B cell (primary cell): ENCODE measurements around the gene RCC2. TPM values are rescaled to one million over a fixed set of nuclear protein-coding genes. Genes with fewer than 3 reads are reported as not detected.

Source experiments
- ATAC-seq: fragments of 200-7000 bp; cut with Tn5 transposase; one replicate; pipeline ENCODE4 v1.10.0; 2021; ENCODE audit warnings: low read depth, mild to moderate bottlenecking, moderate number of reproducible peaks, moderate library complexity
- CTCF ChIA-PET: fragments of 350-600 bp; sonication (Branson Sonifier 250); formaldehyde crosslinking; loops from one replicate; lab custom pipeline; 2021; ENCODE audit warnings: antibody characterized with exemption, inconsistent platforms; lab: Charles Lee
- POLR2A ChIA-PET: fragments of 350-600 bp; sonication (Branson Sonifier 250); formaldehyde crosslinking; loops from one replicate; lab custom pipeline; 2021; ENCODE audit warnings: antibody characterized with exemption; lab: Charles Lee
- DNase-seq: peaks from one replicate; pipeline ENCODE4 v3.0.0; 2013
- H2AFZ ChIP-seq: 2 replicates; pipeline ENCODE4 v1.6.1; 2012; ENCODE audit warnings: mild to moderate bottlenecking, low read depth, low read length; ENCODE audit not compliant: insufficient read depth, poor library complexity, severe bottlenecking
- H3K27ac ChIP-seq, 2 donors: 1 replicate in 1 of 2; 2 replicates in 1 of 2; pipeline ENCODE4 v1.5.1; 2012 to 2013; ENCODE audit warnings: low read length in 2 of 2, mild to moderate bottlenecking in 2 of 2, moderate library complexity in 1 of 2
- H3K27me3 ChIP-seq, 4 experiments: fragments of 200-600 bp in 1 of 4; sonication (generic) in 1 of 4; replicated peaks in 1 of 4; 1 replicate in 2 of 4; 2 replicates in 2 of 4; pipeline versions ENCODE4 v1.6.1 to v1.7.0; 2013 to 2016; ENCODE audit warnings: low read length in 3 of 4, mild to moderate bottlenecking in 2 of 4, mixed read lengths in 1 of 4, moderate library complexity in 1 of 4; ENCODE audit not compliant: insufficient read depth in 4 of 4, control insufficient read depth in 3 of 4; ENCODE audit errors: control extremely low read depth in 1 of 4
- H3K36me3 ChIP-seq, 2 experiments: replicated peaks in 1 of 2; 1 replicate in 1 of 2; 2 replicates in 1 of 2; pipeline versions ENCODE4 v1.6.1 to v1.7.1; 2013; ENCODE audit warnings: low read length in 1 of 2; ENCODE audit not compliant: insufficient read depth in 2 of 2, control insufficient read depth in 1 of 2; ENCODE audit errors: control extremely low read depth in 1 of 2, extremely low read depth in 1 of 2
- H3K4me1 ChIP-seq, 2 donors: fragments of 200-600 bp in 1 of 2; sonication (generic) in 1 of 2; 1 replicate in 1 of 2; 2 replicates in 1 of 2; pipeline versions ENCODE4 v1.5.1 to v1.6.1; 2013 to 2017; ENCODE audit warnings: low read length in 2 of 2; ENCODE audit not compliant: control insufficient read depth in 2 of 2, insufficient read depth in 2 of 2
- H3K4me2 ChIP-seq: replicated peaks from 2 replicates; pipeline ENCODE3; 2012; ENCODE audit warnings: mild to moderate bottlenecking, low read depth, low read length; ENCODE audit not compliant: poor library complexity, severe bottlenecking
- H3K4me3 ChIP-seq, 5 experiments: fragments of 200-600 bp in 1 of 5; sonication (generic) in 1 of 5; 1 replicate in 3 of 5; 2 replicates in 2 of 5; pipeline versions ENCODE4 v1.5.1 to v1.7.0; 2011 to 2016; ENCODE audit warnings: low read length in 4 of 5, mild to moderate bottlenecking in 4 of 5, low read depth in 2 of 5, control low read depth in 1 of 5, moderate library complexity in 1 of 5; ENCODE audit not compliant: insufficient read depth in 1 of 5; ENCODE audit errors: control extremely low read depth in 1 of 5, extremely low read depth in 1 of 5
- H3K79me2 ChIP-seq: fragments of 200-600 bp; sonication (generic); one replicate; pipeline ENCODE4 v1.6.0; 2016; ENCODE audit warnings: low read length; ENCODE audit not compliant: control insufficient read depth, insufficient read depth
- H3K9ac ChIP-seq: fragments of 200-600 bp; sonication (generic); 2 replicates; pipeline ENCODE4 v1.6.1; 2017; ENCODE audit warnings: mild to moderate bottlenecking, low read length, moderate library complexity
- H3K9me3 ChIP-seq, 3 donors: one replicate each; pipeline versions ENCODE4 v1.6.1 to v1.7.1; 2013; ENCODE audit warnings: low read length in 2 of 3; ENCODE audit not compliant: control insufficient read depth in 2 of 3, insufficient read depth in 1 of 3; ENCODE audit errors: control extremely low read depth in 1 of 3
- H4K20me1 ChIP-seq: 2 replicates; pipeline ENCODE4 v1.6.0; 2012; ENCODE audit warnings: mild to moderate bottlenecking, low read length; ENCODE audit not compliant: insufficient read depth, control insufficient read depth, poor library complexity, severe bottlenecking
- H3K27ac Mint-ChIP-seq: one replicate; pipeline ENCODE4 v1.8.0; 2021; ENCODE audit warnings: mixed read lengths
- H3K27me3 Mint-ChIP-seq: one replicate; pipeline ENCODE4 v1.8.0; 2021; ENCODE audit warnings: mixed read lengths
- H3K4me1 Mint-ChIP-seq: one replicate; pipeline ENCODE4 v1.8.0; 2021; ENCODE audit warnings: mixed read lengths
- H3K4me3 Mint-ChIP-seq: one replicate; pipeline ENCODE4 v1.8.0; 2021; ENCODE audit warnings: mixed read lengths
- H3K9me3 Mint-ChIP-seq: one replicate; pipeline ENCODE4 v1.8.0; 2022; ENCODE audit warnings: mixed read lengths; ENCODE audit not compliant: insufficient read depth
- EZH2 ChIP-seq: IDR thresholded peaks from 2 replicates; pipeline ENCODE4 v1.6.1; 2012; ENCODE audit warnings: borderline replicate concordance, low read depth, mild to moderate bottlenecking, moderate library complexity, low read length; ENCODE audit not compliant: insufficient read depth, poor library complexity, severe bottlenecking
- WGBS: methylation state at CpG from one replicate; pipeline ENCODE4 v1.1.5; 2013; ENCODE audit warnings: missing lambda C conversion rate; ENCODE audit not compliant: insufficient coverage; 5-methylcytosine and 5-hydroxymethylcytosine counted together
- intact Hi-C: fragments of 100-400 bp; cut with micrococcal nuclease; formaldehyde crosslinking; loops from one replicate; pipeline ENCODE4 v1.10.0; 2022
- polyA plus RNA-seq: library from polyadenylated mRNA; depleted of rRNA; stranded (reverse); fragments of >200 nt; gene quantifications from 2 replicates; pipeline ENCODE4 v1.2.3, GENCODE V29; 2012
- total RNA-seq, 2 donors: library from RNA; stranded (reverse); fragments of 120-200 nt in 1 of 2; gene quantifications; 1 replicate in 1 of 2; 2 replicates in 1 of 2; pipeline versions ENCODE4 v1.2.3 to v1.2.4, GENCODE V29; 2013 to 2022
- TF ChIP-seq, protein P1 (sequence below): fragments of 200-600 bp; IDR thresholded peaks from one replicate; pipeline ENCODE4 v1.8.0; 2022; ENCODE audit warnings: antibody characterized with exemption, mild to moderate bottlenecking

The RCC2 gene
- total and polyA plus RNA-seq, 2 donors (not counting 1 experiment from before 2014, with no cell fraction given): 48.9 to 76.9 TPM

DNA sequence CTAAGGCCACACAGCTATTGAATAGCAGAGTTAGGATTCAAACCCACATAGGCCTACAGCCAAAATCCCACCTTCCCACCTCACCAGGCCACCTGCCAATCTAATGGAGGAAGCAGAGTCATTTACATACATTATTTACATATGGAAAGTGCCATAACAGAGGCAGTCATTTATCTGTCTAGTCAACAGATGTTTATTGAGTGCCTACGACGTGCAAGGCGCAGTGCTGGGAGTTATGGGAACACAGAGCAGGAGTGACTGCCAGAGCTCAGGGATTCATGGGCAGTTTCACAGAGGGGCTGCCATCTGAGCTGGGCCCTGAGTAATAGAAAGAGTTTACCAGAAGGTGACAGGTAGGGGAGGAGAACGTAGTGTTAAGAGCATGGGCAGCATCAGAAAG is 77.8 kb downstream of the RCC2 start:
- H3K27me3 Mint-ChIP-seq: peaks cover 3% of the 10 kb centered on the region
- ATAC-seq (no peak), DNase-seq (no peak)
- H3K9ac ChIP-seq: no peak overlapping the region
- H3K4me1 ChIP-seq: peaks cover 0 to 2% of the 10 kb centered on the region in 2 donors
- no peak for TF ChIP-seq EZH2
- TF ChIP-seq, protein P1, sequence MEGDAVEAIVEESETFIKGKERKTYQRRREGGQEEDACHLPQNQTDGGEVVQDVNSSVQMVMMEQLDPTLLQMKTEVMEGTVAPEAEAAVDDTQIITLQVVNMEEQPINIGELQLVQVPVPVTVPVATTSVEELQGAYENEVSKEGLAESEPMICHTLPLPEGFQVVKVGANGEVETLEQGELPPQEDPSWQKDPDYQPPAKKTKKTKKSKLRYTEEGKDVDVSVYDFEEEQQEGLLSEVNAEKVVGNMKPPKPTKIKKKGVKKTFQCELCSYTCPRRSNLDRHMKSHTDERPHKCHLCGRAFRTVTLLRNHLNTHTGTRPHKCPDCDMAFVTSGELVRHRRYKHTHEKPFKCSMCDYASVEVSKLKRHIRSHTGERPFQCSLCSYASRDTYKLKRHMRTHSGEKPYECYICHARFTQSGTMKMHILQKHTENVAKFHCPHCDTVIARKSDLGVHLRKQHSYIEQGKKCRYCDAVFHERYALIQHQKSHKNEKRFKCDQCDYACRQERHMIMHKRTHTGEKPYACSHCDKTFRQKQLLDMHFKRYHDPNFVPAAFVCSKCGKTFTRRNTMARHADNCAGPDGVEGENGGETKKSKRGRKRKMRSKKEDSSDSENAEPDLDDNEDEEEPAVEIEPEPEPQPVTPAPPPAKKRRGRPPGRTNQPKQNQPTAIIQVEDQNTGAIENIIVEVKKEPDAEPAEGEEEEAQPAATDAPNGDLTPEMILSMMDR: no peak
- intact Hi-C loops: no loop called here
- H3K79me2 ChIP-seq: no peaks in the 10 kb centered on the region
- no peak overlapping the region for H3K4me2 ChIP-seq
- 80% methylated on average over 3 of the region's 4 CpGs for WGBS
- H4K20me1 ChIP-seq: no peaks in the 10 kb centered on the region
- no peak overlapping the region for H2AFZ ChIP-seq
- H3K4me3 ChIP-seq: no peak overlapping the region
- no peaks in the 10 kb centered on the region for H3K9me3 Mint-ChIP-seq
- H3K4me1 Mint-ChIP-seq: peaks cover 2% of the 10 kb centered on the region
- no peak overlapping the region for H3K4me3 Mint-ChIP-seq
- ChIA-PET POLR2A (no interaction called here), CTCF (no interaction called here)
- no peaks in the 10 kb centered on the region for H3K27me3 ChIP-seq
- no peak overlapping the region for H3K27ac ChIP-seq
- no peak overlapping the region for H3K27ac Mint-ChIP-seq
- H3K36me3 ChIP-seq: no peaks in the 10 kb centered on the region
- no peaks in the 10 kb centered on the region for H3K9me3 ChIP-seq

DNA sequence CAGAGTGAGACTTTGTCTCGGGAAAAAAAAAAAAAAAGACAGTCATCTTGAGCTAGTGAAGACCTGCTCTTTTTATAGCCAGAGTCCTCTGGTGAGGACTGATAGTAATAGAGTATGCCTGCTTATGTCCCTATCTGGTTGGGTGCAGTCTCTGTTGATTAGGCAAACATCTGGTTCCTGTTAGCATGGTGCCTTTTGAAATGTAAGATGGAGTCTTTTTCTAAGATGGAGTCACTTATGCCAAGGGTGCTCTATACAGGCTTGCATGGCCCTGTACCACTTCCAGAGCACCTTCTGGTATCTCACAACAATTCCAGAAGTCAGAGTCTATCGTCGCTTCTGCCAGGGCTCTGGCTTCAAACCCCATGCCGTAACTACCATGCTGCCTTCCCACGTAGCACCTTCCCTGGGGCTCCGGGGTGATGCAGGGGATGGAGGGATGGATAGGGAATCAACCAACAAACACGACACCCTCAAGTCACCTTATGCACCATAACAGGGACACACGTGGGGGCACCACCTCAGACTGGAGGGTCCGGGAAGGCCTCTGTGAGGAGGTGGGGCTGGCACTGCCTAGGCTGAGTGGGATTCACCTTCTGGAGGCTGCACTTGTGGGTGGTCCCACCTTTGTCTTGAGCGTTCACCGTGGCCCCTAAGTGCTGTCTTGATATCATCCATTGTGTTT is 79.1 kb downstream of the RCC2 start:
- peaks cover 11 to 14% of the 10 kb centered on the region in 2 donors for H3K4me1 ChIP-seq
- no peaks in the 10 kb centered on the region for H3K27me3 ChIP-seq
- no peak for DNase-seq
- no peak overlapping the region for H3K4me2 ChIP-seq
- H3K27ac ChIP-seq: no peak overlapping the region
- Mint-ChIP-seq H3K4me3 (no peak overlapping the region), H3K4me1 (peaks cover 13% of the 10 kb centered on the region), H3K27me3 (peaks cover 3% of the 10 kb centered on the region), H3K27ac (no peak overlapping the region), H3K9me3 (no peaks in the 10 kb centered on the region)
- TF ChIP-seq EZH2: no peak
- TF ChIP-seq, protein P1: no peak
- no peaks in the 10 kb centered on the region for H3K9me3 ChIP-seq
- H3K79me2 ChIP-seq: no peaks in the 10 kb centered on the region
- no peak overlapping the region for H2AFZ ChIP-seq
- H3K36me3 ChIP-seq: no peaks in the 10 kb centered on the region
- no peak for ATAC-seq
- POLR2A ChIA-PET: no interaction called here
- no peak overlapping the region for H3K4me3 ChIP-seq
- CTCF ChIA-PET: no interaction called here
- no peaks in the 10 kb centered on the region for H4K20me1 ChIP-seq
- H3K9ac ChIP-seq: no peak overlapping the region
- 83% methylated on average over 5 of the region's 11 CpGs for WGBS
- intact Hi-C loops: no loop called here
